Femur (tissue), 1 donor: Measurements from ENCODE around the gene AGXT.

Source experiments
- DNase-seq: peaks from one replicate; pipeline ENCODE4 v3.0.0-alpha.2; 2017

The AGXT gene

GRCh38 chr2:240868286-240869108 is at the start of gene AGXT:
Gene AGXT, plus strand, starts transcription at chr2:240868824. Its CDS starts 42 bp downstream, at chr2:240868866.
- no peak for DNase-seq

GRCh38 chr2:240819126-240819857 is 49.3 kb upstream of the AGXT start:
- DNase-seq, result peak; percentile 31

GRCh38 chr2:240819858-240820606 is 48.6 kb upstream of the AGXT start, which contains the start of gene KIF1A:
Gene KIF1A, minus strand, starts transcription at chr2:240820219. Its CDS starts 22,467 bp downstream, at chr2:240797752.
- DNase-seq, result peak; percentile 52

- peak; percentile 29 for DNase-seq
Measured at GRCh38 chr2:240820607-240821428, 47.8 kb upstream of the AGXT start.

GRCh38 chr2:240821429-240821778 is 47.2 kb upstream of the AGXT start:
- no peak for DNase-seq

GRCh38 chr2:240822280-240822847 is 46.3 kb upstream of the AGXT start:
- peak; percentile 10 for DNase-seq

GRCh38 chr2:240823449-240824336 is 44.9 kb upstream of the AGXT start:
- peak; percentile 12 for DNase-seq

- DNase-seq, result no peak
Measured at GRCh38 chr2:240825476-240825875, 43.1 kb upstream of the AGXT start.

- DNase-seq, result no peak
Measured at GRCh38 chr2:240831594-240832204, 36.9 kb upstream of the AGXT start.

GRCh38 chr2:240832205-240832727 is 36.4 kb upstream of the AGXT start:
- DNase-seq, result peak; percentile 94

GRCh38 chr2:240832921-240833494 is 35.6 kb upstream of the AGXT start:
- no peak for DNase-seq

GRCh38 chr2:240833724-240834285 is 34.8 kb upstream of the AGXT start:
- no peak for DNase-seq

- DNase-seq, result no peak
Measured at GRCh38 chr2:240834377-240834975, 34.1 kb upstream of the AGXT start.

- DNase-seq, result no peak
Measured at GRCh38 chr2:240835528-240835927, 33.1 kb upstream of the AGXT start.

- peak; percentile 64 for DNase-seq
Measured at GRCh38 chr2:240836781-240837467, 31.7 kb upstream of the AGXT start.

- DNase-seq, result no peak
Measured at GRCh38 chr2:240837621-240838020, 31.0 kb upstream of the AGXT start.

- no peak for DNase-seq
Measured at GRCh38 chr2:240839152-240840143, 29.2 kb upstream of the AGXT start.
